Neuronal stem cell (in vitro differentiated cells): ENCODE measurements around the gene SAMSN1.

Experiments used
- DNase-seq: peaks from one replicate; pipeline ENCODE4 v3.0.0-alpha.2; 2013; ENCODE audit warnings: low spot score
- H2AFZ ChIP-seq: one replicate; pipeline ENCODE4 v1.6.1; 2013; ENCODE audit warnings: mild to moderate bottlenecking, low read length, inconsistent platforms
- H2AK5ac ChIP-seq: 2 replicates; pipeline ENCODE4 v1.6.1; 2013; ENCODE audit warnings: low read depth, mild to moderate bottlenecking, inconsistent platforms, low read length, moderate library complexity, mixed read lengths
- H2BK120ac ChIP-seq: 2 replicates; pipeline ENCODE4 v1.6.1; 2013; ENCODE audit warnings: low read depth, mild to moderate bottlenecking, inconsistent platforms, low read length, moderate library complexity, mixed read lengths
- H2BK12ac ChIP-seq: one replicate; pipeline ENCODE4 v1.6.1; 2013; ENCODE audit warnings: low read length, inconsistent platforms
- H2BK15ac ChIP-seq: 2 replicates; pipeline ENCODE4 v1.6.1; 2013; ENCODE audit warnings: mild to moderate bottlenecking, low read length, inconsistent platforms, mixed read lengths
- H2BK5ac ChIP-seq: one replicate; pipeline ENCODE4 v1.6.1; 2013; ENCODE audit warnings: inconsistent platforms, mild to moderate bottlenecking, low read length, moderate library complexity
- H3K14ac ChIP-seq: one replicate; pipeline ENCODE4 v1.6.1; 2013; ENCODE audit warnings: low read length, inconsistent platforms
- H3K18ac ChIP-seq: 2 replicates; pipeline ENCODE4 v1.6.1; 2013; ENCODE audit warnings: low read length, inconsistent platforms
- H3K23ac ChIP-seq: 2 replicates; pipeline ENCODE4 v1.6.1; 2013; ENCODE audit warnings: low read depth, mild to moderate bottlenecking, mixed read lengths, low read length, inconsistent platforms; ENCODE audit not compliant: poor library complexity
- H3K27ac ChIP-seq: replicated peaks from 3 replicates; pipeline ENCODE4 v1.5.1; 2013; ENCODE audit warnings: low read length, inconsistent platforms
- H3K27me3 ChIP-seq, 3 experiments: 2 replicates each; pipeline ENCODE4 v1.6.1; 2013; ENCODE audit warnings: low read length in 3 of 3, mild to moderate bottlenecking in 2 of 3, inconsistent platforms in 1 of 3, low read depth in 1 of 3, mixed read lengths in 1 of 3, moderate library complexity in 1 of 3; ENCODE audit not compliant: control insufficient read depth in 3 of 3, insufficient read depth in 3 of 3
- H3K36me3 ChIP-seq, 2 donors: replicated peaks in 1 of 2; 2 replicates each; pipeline ENCODE4 v1.6.1; 2013; ENCODE audit warnings: low read length in 2 of 2; ENCODE audit not compliant: control insufficient read depth in 2 of 2, insufficient read depth in 2 of 2
- H3K4ac ChIP-seq: 2 replicates; pipeline ENCODE4 v1.6.1; 2013; ENCODE audit warnings: inconsistent platforms, mild to moderate bottlenecking, low read length, moderate library complexity
- H3K4me1 ChIP-seq, 2 donors: 1 replicate in 1 of 2; 2 replicates in 1 of 2; pipeline ENCODE4 v1.6.1; 2013; ENCODE audit warnings: low read length in 2 of 2, low read depth in 1 of 2; ENCODE audit not compliant: control insufficient read depth in 2 of 2, insufficient read depth in 1 of 2
- H3K4me2 ChIP-seq: one replicate; pipeline ENCODE4 v1.6.1; 2013; ENCODE audit warnings: mild to moderate bottlenecking, low read length, inconsistent platforms; ENCODE audit not compliant: insufficient read depth, poor library complexity, severe bottlenecking
- H3K4me3 ChIP-seq, 2 donors: 2 replicates each; pipeline ENCODE4 v1.5.1; 2013; ENCODE audit warnings: low read length in 2 of 2, mild to moderate bottlenecking in 2 of 2, inconsistent platforms in 1 of 2, moderate library complexity in 1 of 2
- H3K79me1 ChIP-seq: one replicate; pipeline ENCODE4 v1.6.1; 2013; ENCODE audit warnings: low read depth, mild to moderate bottlenecking, inconsistent platforms, low read length, moderate library complexity
- H3K9ac ChIP-seq: one replicate; pipeline ENCODE4 v1.6.1; 2013; ENCODE audit warnings: mild to moderate bottlenecking, low read depth, low read length, inconsistent platforms; ENCODE audit not compliant: poor library complexity
- H3K9me3 ChIP-seq, 2 donors: replicated peaks in 1 of 2; 2 replicates each; pipeline versions ENCODE3 to v1.6.1; 2013; ENCODE audit warnings: low read length in 2 of 2, mild to moderate bottlenecking in 2 of 2, inconsistent platforms in 1 of 2, low read depth in 1 of 2, mixed read lengths in 1 of 2, moderate library complexity in 1 of 2; ENCODE audit not compliant: control insufficient read depth in 2 of 2, insufficient read depth in 1 of 2
- H4K8ac ChIP-seq: one replicate; pipeline ENCODE4 v1.6.1; 2013; ENCODE audit warnings: low read depth, mild to moderate bottlenecking, inconsistent platforms, low read length, moderate library complexity
- H4K91ac ChIP-seq: one replicate; pipeline ENCODE4 v1.6.1; 2013; ENCODE audit warnings: low read length, low read depth, mild to moderate bottlenecking, inconsistent platforms; ENCODE audit not compliant: poor library complexity
- whole genome bisulfite sequencing, 2 donors: extraction: QIAGEN DNeasy Blood & Tissue Kit; methylation state at CpG; one replicate each; pipeline ENCODE4 v1.1.7; 2013; ENCODE audit warnings: missing lambda C conversion rate in 2 of 2, mixed read lengths in 1 of 2; ENCODE audit not compliant: insufficient read length in 2 of 2, insufficient replicate concordance in 1 of 2; ENCODE audit errors: extremely low coverage in 2 of 2; 5-methylcytosine and 5-hydroxymethylcytosine counted together

The SAMSN1 gene

GRCh38 chr21:14557413-14557812, 11.3 kb upstream of the SAMSN1 start:
- peaks cover 0 to 2% of the 10 kb centered on the region in 2 donors for H3K9me3 ChIP-seq
- no peak overlapping the region for H3K4me3 ChIP-seq
- H3K36me3 ChIP-seq = no peaks in the 10 kb centered on the region
- no peak overlapping the region for H3K9ac ChIP-seq
- no peak overlapping the region for H2AFZ ChIP-seq
- H3K14ac ChIP-seq = no peak overlapping the region
- no peaks in the 10 kb centered on the region for H3K4me1 ChIP-seq
- H3K27ac ChIP-seq = no peak overlapping the region
- no peaks in the 10 kb centered on the region for H3K27me3 ChIP-seq
- H3K79me1 ChIP-seq = no peaks in the 10 kb centered on the region
- no peak overlapping the region for H2BK5ac ChIP-seq
- H3K23ac ChIP-seq = no peak overlapping the region
- H3K4ac ChIP-seq = no peak overlapping the region
- no peak overlapping the region for H2AK5ac ChIP-seq
- H3K18ac ChIP-seq = no peak overlapping the region
- no peak overlapping the region for H2BK12ac ChIP-seq
- no peak overlapping the region for H3K4me2 ChIP-seq
- no peak overlapping the region for H2BK120ac ChIP-seq
- no peak overlapping the region for H4K91ac ChIP-seq
- no CpG with 5 or more reads among the region's 5 CpGs for WGBS, 2 donors
- DNase-seq = no peak
- H4K8ac ChIP-seq = no peak overlapping the region
- no peak overlapping the region for H2BK15ac ChIP-seq

DNA sequence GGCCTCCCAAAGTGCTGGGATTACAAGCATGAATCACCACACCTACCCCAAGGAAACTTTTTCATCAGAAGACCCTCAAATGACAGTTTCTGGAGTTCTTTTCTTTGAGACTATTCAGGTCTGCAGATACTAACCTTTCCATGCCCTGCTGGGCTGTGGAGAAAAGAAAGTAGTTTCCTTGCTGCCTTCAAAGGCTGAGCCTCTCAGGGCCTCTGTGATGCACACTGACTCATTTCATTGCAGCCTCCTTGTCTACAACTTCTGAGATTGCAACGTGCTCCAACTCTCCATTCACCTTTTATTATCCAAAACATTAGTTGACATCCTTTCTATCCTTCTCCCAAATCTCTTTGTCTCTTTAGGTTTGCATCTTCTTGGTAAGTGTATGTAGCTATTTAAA, 8.8 kb upstream of the SAMSN1 start:
- Histone ChIP-seq H2BK120ac (no peak overlapping the region), H3K4ac (no peak overlapping the region), H3K4me3 (no peak overlapping the region), H3K9me3 (no peaks in the 10 kb centered on the region), H3K14ac (no peak overlapping the region), H3K36me3 (no peaks in the 10 kb centered on the region), H3K23ac (no peak overlapping the region), H2BK5ac (no peak overlapping the region), H3K18ac (no peak overlapping the region), H3K27ac (no peak overlapping the region), H3K4me2 (no peak overlapping the region), H4K91ac (no peak overlapping the region), H2BK12ac (no peak overlapping the region), H2AFZ (no peak overlapping the region), H2AK5ac (no peak overlapping the region), H3K27me3 (no peaks in the 10 kb centered on the region), H3K4me1 (no peaks in the 10 kb centered on the region), H3K79me1 (no peaks in the 10 kb centered on the region), H3K9ac (no peak overlapping the region), H2BK15ac (no peak overlapping the region), H4K8ac (no peak overlapping the region)
- no peak for DNase-seq
- WGBS, 2 donors = no CpG with 5 or more reads among the region's 1 CpG

- no peak overlapping the region for H3K27ac ChIP-seq
- no peak overlapping the region for H3K4ac ChIP-seq
- no peak overlapping the region for H4K8ac ChIP-seq
- WGBS, 2 donors = no CpG with 5 or more reads among the region's 2 CpGs
- H3K4me3 ChIP-seq = no peak overlapping the region
- H3K9me3 ChIP-seq = no peaks in the 10 kb centered on the region
- no peak overlapping the region for H3K14ac ChIP-seq
- H3K4me2 ChIP-seq = no peak overlapping the region
- no peaks in the 10 kb centered on the region for H3K4me1 ChIP-seq
- H3K79me1 ChIP-seq = no peaks in the 10 kb centered on the region
- H4K91ac ChIP-seq = no peak overlapping the region
- no peak for DNase-seq
- H2BK12ac ChIP-seq = no peak overlapping the region
- no peaks in the 10 kb centered on the region for H3K27me3 ChIP-seq
- no peak overlapping the region for H3K18ac ChIP-seq
- H2BK5ac ChIP-seq = no peak overlapping the region
- H2AFZ ChIP-seq = no peak overlapping the region
- H2BK120ac ChIP-seq = no peak overlapping the region
- H3K9ac ChIP-seq = no peak overlapping the region
- H3K23ac ChIP-seq = no peak overlapping the region
- no peak overlapping the region for H2AK5ac ChIP-seq
- H3K36me3 ChIP-seq = no peaks in the 10 kb centered on the region
- H2BK15ac ChIP-seq = no peak overlapping the region
These were observed 7.3 kb upstream of the SAMSN1 start for GRCh38 chr21:14553422-14553821.

DNA sequence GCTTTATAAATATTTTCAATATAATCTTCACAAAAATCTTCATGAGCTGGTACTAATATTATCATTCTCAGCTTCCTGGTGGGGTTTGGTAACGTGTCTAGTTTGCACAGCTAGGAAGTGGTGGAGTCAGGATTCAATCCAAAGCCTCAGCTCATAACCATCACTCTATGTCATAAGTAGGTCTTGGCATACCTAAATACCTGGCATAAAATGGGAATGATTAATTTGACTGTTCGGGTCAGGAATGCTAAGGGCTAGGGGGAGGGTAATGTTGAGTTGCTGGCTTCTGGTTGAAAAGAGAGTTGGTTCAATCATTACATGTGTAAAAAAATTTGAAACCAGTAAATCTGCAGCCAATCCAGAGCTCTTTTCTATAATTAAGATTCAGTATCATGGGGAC, 5.6 kb upstream of the SAMSN1 start:
- H3K9ac ChIP-seq = no peak overlapping the region
- H3K14ac ChIP-seq = no peak overlapping the region
- no peak overlapping the region for H3K18ac ChIP-seq
- H4K91ac ChIP-seq = no peak overlapping the region
- H3K23ac ChIP-seq = no peak overlapping the region
- no peak overlapping the region for H3K27ac ChIP-seq
- no peak overlapping the region for H4K8ac ChIP-seq
- no peak overlapping the region for H2BK5ac ChIP-seq
- no peaks in the 10 kb centered on the region for H3K36me3 ChIP-seq
- no CpG with 5 or more reads among the region's 2 CpGs for WGBS, 2 donors
- no peaks in the 10 kb centered on the region for H3K9me3 ChIP-seq
- H3K4me2 ChIP-seq = no peak overlapping the region
- H3K79me1 ChIP-seq = no peaks in the 10 kb centered on the region
- H3K27me3 ChIP-seq = no peaks in the 10 kb centered on the region
- no peak overlapping the region for H3K4ac ChIP-seq
- H2BK120ac ChIP-seq = no peak overlapping the region
- no peak overlapping the region for H2BK12ac ChIP-seq
- H3K4me1 ChIP-seq = no peaks in the 10 kb centered on the region
- no peak overlapping the region for H2AFZ ChIP-seq
- H2BK15ac ChIP-seq = no peak overlapping the region
- DNase-seq = no peak
- H3K4me3 ChIP-seq = no peak overlapping the region
- H2AK5ac ChIP-seq = no peak overlapping the region
